Stimulated activated CD4-positive, alpha-beta T cell treated with anti-CD3 and anti-CD28 coated beads, Interleukin-2, amount 100 ng/mL, for 4 hours (primary cell): Measurements from ENCODE around the gene THRB.
"Not testable (repeated sequence)": the region's sequence is repeated elsewhere in the genome, so short reads cannot be mapped to it uniquely, and the experiment has no call there.

Experiments
- DNase-seq: peaks from one replicate; pipeline ENCODE4 v3.0.0-alpha.2; 2020; ENCODE audit warnings: low read depth

Gene THRB

GRCh38 chr3:24096695-24097290 lies 397.9 kb downstream of the THRB start:
- no peak for DNase-seq

GRCh38 chr3:24096271-24096670 lies 398.4 kb downstream of the THRB start:
- DNase-seq = no peak

- DNase-seq = not testable (repeated sequence)
These were observed 399.8 kb downstream of the THRB start for GRCh38 chr3:24094818-24095217.

GRCh38 chr3:24088782-24089181 lies 405.9 kb downstream of the THRB start:
- DNase-seq = no peak

- DNase-seq = no peak
These were observed 407.2 kb downstream of the THRB start for GRCh38 chr3:24087469-24087868.

GRCh38 chr3:24086617-24087404 lies 407.8 kb downstream of the THRB start:
- no peak for DNase-seq

GRCh38 chr3:24086206-24086605 lies 408.4 kb downstream of the THRB start:
- no peak for DNase-seq

GRCh38 chr3:24072193-24072592 lies 422.5 kb downstream of the THRB start:
- no peak for DNase-seq

- no peak for DNase-seq
These were observed 425.6 kb downstream of the THRB start for GRCh38 chr3:24069045-24069444.

- DNase-seq = no peak
These were observed 427.2 kb downstream of the THRB start for GRCh38 chr3:24067483-24067882.
